ENCODE data around the gene WDR81. TPM values are rescaled to one million over a fixed set of nuclear protein-coding genes. Genes with fewer than 3 reads are reported as not detected.

The WDR81 gene
- total and polyA plus RNA-seq, 10 of the 15 experiments (the other 5 are each of a cell fraction or from before 2014, with no cell fraction given) = 0.13 to 22.4 (median 7.3) TPM; not detected in 1

DNA sequence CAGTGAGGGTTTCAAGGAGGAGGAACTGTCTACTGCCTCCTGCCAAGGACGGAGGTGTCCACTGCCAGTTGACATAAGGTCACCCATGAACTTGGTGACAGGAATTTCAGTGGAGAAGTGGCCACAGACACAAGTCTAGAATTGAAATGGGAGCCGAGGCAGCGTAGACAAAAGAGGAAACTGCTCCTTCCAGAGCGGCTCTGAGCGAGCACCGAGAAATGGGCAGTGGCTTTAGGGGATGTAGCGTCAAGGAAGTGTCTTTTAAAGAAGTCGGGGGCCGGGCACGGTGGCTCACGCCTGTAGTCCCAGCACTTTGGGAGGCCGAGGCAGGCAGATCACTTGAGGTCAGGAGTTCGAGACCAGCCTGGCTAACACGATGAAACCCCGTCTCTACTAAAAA is 34.3 kb downstream of the WDR81 start (continued):
- TF ChIP-seq RAD21 (IDR thresholded peaks at IDR 0.05; ENCODE audit: insufficient read depth, low read depth, low read length) (no peak), ZZZ3 (IDR thresholded peaks at IDR 0.05; ENCODE audit: control insufficient read depth, insufficient read length, low read depth) (no peak), ESRRA (IDR thresholded peaks at IDR 0.05; ENCODE audit: low read length) (no peak), BACH1 (IDR thresholded peaks at IDR 0.05; ENCODE audit: borderline replicate concordance) (no peak), FOXM1 (IDR thresholded peaks at IDR 0.05; ENCODE audit: low read depth, low read length) (no peak), SP1 (IDR thresholded peaks at IDR 0.05; ENCODE audit: low read depth, low read length) (no peak), ZNF622 (IDR thresholded peaks at IDR 0.05) (no peak), JUNB (IDR thresholded peaks at IDR 0.05) (no peak), CREB1 (IDR thresholded peaks at IDR 0.05; ENCODE audit: low read depth) (no peak)
- TF ChIP-seq, protein P1, sequence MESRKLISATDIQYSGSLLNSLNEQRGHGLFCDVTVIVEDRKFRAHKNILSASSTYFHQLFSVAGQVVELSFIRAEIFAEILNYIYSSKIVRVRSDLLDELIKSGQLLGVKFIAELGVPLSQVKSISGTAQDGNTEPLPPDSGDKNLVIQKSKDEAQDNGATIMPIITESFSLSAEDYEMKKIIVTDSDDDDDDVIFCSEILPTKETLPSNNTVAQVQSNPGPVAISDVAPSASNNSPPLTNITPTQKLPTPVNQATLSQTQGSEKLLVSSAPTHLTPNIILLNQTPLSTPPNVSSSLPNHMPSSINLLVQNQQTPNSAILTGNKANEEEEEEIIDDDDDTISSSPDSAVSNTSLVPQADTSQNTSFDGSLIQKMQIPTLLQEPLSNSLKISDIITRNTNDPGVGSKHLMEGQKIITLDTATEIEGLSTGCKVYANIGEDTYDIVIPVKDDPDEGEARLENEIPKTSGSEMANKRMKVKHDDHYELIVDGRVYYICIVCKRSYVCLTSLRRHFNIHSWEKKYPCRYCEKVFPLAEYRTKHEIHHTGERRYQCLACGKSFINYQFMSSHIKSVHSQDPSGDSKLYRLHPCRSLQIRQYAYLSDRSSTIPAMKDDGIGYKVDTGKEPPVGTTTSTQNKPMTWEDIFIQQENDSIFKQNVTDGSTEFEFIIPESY (IDR thresholded peaks at IDR 0.05) = no peak

DNA sequence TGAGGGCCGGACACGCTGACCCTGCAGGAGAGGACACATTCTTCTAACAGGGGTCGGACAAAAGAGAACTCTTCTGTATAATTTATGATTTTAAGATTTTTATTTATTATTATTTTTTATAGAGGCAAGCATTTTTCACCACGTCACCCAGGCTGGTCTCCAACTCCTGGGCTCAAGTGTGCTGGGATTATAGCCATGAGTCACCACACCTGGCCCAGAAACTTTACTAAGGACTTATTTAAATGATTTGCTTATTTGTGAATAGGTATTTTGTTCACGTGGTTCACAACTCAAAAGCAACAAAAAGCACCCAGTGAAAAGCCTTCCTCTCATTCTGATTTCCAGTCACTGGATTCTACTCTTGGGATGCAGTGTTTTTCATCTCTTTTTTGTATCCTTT is 35.0 kb downstream of the WDR81 start:
- no peaks in the 10 kb centered on the region for H4K20me1 ChIP-seq (ENCODE audit: control insufficient read depth, insufficient read depth)
- H3K4me2 ChIP-seq (ENCODE audit: control insufficient read depth, insufficient read depth) = no peak overlapping the region
- no peaks in the 10 kb centered on the region; a peak in 1 of 4 replicates for H3K27me3 ChIP-seq (replicated peaks in 1 of 2; ENCODE audit: control insufficient read depth in 2 of 2, insufficient read depth in 2 of 2, low read length in 1 of 2)
- BruUV-seq (replicated peaks) = no TSS peak
- H3K36me3 ChIP-seq (ENCODE audit: control insufficient read depth in 2 of 2, insufficient read depth in 2 of 2, low read length in 1 of 2) = no peaks in the 10 kb centered on the region
- no peak overlapping the region for H3K9ac ChIP-seq (ENCODE audit: control insufficient read depth, insufficient read depth, low read length)
- POLR2A ChIA-PET = no interaction called here
- CTCF ChIA-PET = no interaction called here
- SMC1A ChIA-PET (ENCODE audit: uncharacterized antibody, unreplicated experiment) = interaction anchor here (0.6 kb wide), 1 partner anchor 248 kb away, joined by 3 read pairs; no protein-coding TSS in a partner anchor
- RAD21 ChIA-PET (ENCODE audit: unreplicated experiment) = no interaction called here
- FAIRE-seq = no peak
- peaks cover 16% of the 10 kb centered on the region for H3K4me1 ChIP-seq (ENCODE audit: control insufficient read depth, insufficient read depth, low read length)
- ATAC-seq = no peak
- H3K9me3 ChIP-seq (replicated peaks; ENCODE audit: control insufficient read depth, insufficient read depth, low read length) = no peaks in the 10 kb centered on the region
- no peak for DNase-seq (ENCODE audit: low read depth, low spot score)
- in situ Hi-C loops (cut with MboI) = no loop called here
- H3K79me2 ChIP-seq (ENCODE audit: control insufficient read depth, insufficient read depth, low read length) = no peaks in the 10 kb centered on the region
- no peak overlapping the region for H3K27ac ChIP-seq (ENCODE audit: control insufficient read depth, insufficient read depth)
- WGBS (ENCODE audit: insufficient coverage, insufficient replicate concordance, low lambda C conversion rate, missing lambda C conversion rate) = 60% methylated on average over 5 of the region's 5 CpGs
- TF ChIP-seq, protein P2, sequence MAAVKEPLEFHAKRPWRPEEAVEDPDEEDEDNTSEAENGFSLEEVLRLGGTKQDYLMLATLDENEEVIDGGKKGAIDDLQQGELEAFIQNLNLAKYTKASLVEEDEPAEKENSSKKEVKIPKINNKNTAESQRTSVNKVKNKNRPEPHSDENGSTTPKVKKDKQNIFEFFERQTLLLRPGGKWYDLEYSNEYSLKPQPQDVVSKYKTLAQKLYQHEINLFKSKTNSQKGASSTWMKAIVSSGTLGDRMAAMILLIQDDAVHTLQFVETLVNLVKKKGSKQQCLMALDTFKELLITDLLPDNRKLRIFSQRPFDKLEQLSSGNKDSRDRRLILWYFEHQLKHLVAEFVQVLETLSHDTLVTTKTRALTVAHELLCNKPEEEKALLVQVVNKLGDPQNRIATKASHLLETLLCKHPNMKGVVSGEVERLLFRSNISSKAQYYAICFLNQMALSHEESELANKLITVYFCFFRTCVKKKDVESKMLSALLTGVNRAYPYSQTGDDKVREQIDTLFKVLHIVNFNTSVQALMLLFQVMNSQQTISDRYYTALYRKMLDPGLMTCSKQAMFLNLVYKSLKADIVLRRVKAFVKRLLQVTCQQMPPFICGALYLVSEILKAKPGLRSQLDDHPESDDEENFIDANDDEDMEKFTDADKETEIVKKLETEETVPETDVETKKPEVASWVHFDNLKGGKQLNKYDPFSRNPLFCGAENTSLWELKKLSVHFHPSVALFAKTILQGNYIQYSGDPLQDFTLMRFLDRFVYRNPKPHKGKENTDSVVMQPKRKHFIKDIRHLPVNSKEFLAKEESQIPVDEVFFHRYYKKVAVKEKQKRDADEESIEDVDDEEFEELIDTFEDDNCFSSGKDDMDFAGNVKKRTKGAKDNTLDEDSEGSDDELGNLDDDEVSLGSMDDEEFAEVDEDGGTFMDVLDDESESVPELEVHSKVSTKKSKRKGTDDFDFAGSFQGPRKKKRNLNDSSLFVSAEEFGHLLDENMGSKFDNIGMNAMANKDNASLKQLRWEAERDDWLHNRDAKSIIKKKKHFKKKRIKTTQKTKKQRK (IDR thresholded peaks at IDR 0.05; ENCODE audit: low read depth, low read length) = no peak
- TF ChIP-seq ZNF622 (IDR thresholded peaks at IDR 0.05) = no peak
- no peak overlapping the region for H2AFZ ChIP-seq (ENCODE audit: control insufficient read depth, low read depth, low read length)
- intact Hi-C loops (cut with micrococcal nuclease; ENCODE audit: unreplicated experiment) = no loop called here
- H3K4me3 ChIP-seq = no peak overlapping the region

Data from GM12878 (cell line).